Fibroblast of skin of scalp (primary cell): ENCODE measurements around the gene DDX4.
"Not testable (repeated sequence)": the region's sequence is repeated elsewhere in the genome, so short reads cannot be mapped to it uniquely, and the experiment has no call there.

ENCODE experiments used
- DNase-seq: peaks from one replicate; pipeline ENCODE4 v3.0.0-alpha.2; 2013

The DDX4 gene

DNA sequence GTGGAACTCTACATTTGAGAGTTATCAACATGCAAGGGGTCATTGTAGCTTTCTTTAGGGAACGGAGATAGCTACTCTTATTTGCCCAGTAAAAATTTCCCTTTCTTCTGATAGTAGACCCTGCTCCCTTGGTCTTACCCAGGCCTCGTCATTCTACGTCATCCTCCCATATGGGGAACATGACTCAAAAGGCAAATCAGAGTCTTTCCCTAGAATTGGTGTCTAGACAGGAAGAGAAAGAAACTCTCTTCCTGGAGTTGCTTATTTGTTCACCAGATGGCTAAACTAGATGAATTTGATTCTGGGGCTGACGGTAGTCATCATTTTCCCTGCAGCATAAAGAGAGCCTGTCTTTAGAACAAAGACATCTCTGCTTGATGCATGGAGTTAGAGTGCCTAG is 13.6 kb upstream of the DDX4 start:
- DNase-seq = no peak

DNA sequence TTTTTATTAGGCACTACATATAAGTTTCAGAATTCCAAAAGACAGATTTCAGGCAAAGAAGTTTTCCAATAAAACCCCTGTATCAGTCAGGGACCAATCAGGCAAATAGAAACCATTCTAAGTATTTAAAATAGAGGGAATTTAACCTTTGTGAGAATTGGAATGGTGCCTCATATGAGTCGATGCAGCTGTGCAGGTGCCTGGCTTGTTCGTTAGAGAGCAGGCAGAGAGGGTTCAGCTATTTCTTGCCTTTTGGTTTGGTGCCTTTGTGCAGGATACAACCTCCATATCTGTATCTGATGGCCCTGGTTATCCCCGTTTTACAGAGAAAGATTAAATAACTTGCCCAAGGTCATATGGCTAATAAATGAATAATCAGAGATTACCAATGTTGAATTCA is 6.0 kb upstream of the DDX4 start:
- DNase-seq = no peak

DNA sequence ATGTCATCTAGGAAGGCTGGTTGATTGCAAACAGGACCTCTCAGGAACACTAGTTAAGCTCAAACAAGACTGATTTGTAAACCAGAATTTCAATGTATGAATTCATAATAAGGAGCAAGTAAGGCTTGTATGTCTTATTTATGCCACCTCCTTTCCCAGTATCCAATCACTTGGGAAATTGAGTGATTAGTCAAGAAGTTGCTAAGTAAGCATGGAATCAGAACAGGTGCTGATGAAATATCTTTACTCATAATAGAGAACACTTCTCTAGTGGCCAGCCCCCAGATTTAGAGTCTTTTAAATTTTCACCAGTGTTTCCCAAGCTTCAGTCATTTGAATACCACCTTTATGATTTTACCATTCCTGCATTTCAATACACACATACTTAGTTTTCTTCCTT is 5.3 kb upstream of the DDX4 start:
- DNase-seq = no peak

DNA sequence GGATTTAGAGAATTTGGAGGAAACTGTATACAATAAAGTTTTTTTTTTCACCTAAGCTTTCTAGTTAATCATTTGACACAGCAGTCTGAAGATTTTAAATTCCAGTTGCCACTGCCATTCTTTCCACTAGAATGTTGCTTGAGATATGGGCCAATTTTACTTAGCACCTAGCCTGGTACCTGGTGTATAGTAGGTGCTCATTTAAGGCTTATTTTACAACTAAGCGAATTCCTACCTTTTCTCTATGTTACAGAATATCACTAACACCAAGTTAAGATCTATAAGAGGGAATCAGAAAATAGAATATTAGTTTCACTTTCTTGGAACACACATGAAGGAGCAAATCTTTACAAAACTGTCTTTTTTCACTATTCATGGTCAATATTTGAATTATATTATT is 3.2 kb upstream of the DDX4 start:
- DNase-seq = no peak

DNA sequence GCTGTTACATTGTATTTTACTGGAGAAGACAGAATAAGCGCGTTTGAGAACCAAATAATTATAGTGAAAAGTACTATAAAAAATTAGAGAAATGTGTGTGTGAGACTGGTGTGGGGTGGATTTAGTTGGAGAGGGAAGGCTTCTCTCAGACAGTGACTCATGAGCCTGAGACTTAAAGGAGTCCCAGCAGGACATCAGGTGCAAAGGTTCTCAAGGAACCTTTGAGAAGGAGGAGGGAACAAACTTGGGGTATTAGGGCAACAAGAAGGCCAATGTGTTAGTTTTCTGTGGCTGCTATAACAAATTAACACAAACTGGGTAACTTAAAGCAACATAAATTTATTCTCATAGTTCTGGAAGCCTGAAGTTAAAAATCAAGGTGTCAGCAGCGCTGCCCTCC is 4.9 kb downstream of the DDX4 start:
- DNase-seq = no peak

DNA sequence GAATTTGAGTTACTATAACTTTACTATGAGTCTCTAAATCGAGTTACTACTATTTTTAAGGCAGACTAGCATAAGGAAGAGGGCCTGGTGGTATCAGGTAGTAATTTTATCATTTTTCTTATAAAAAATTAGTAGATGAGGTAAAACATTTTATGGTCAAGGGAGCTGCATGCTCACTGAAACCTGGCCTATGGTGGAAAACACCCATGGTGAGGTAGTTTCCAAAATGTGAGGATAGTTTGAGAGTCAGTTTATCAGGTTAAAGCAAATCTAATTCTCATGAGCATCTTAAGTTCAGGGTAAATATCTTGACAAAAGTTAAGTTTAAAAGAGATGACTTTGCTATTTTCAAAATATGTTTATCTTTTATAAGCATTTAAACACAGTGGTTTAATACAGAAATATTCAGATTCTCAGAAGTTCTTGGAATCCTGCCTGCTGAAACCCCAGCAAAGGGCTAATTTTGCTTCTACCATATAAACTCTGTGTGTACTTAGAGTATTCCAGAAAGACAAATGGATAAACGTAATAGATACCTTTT is 10.0 kb downstream of the DDX4 start:
- DNase-seq = no peak

DNA sequence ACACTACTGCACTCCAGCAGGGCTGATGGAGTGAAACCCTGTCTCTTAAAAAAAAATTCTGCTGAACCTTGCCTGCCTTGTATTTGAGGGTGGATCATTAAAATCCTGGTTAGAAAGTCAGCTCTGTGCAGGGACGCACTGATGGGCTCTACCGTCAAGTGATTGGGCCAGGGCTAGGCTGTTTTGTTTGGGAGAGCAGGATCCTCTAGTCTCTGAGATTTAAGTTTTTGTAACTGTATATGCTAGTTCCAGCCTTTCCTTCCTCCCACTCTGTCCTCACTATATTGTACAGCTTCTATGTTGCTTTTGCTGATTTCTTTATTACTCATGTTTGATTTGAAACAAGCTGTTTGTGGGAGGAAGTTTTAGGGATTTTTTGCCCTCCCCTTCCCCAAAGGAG is 11.5 kb downstream of the DDX4 start:
- no peak for DNase-seq

DNA sequence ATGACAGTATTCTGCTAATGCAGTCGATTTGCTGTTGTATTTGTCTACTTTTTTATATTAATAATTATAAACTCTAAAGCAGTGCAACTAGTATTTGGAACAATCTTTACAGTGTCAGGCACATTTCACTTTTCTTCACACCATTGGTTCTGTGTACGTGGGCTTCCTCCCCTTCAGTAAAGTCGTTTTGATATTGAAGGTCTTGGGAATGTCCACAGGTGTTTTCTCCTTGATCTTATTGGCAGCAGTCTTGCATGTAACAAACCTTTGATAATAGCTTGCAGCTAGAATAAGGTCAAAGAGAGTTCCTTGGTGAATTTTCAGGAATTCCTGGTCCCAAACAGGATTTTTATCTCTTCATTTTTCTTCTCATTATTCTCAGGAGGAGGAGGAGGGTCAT is 12.2 kb downstream of the DDX4 start:
- DNase-seq = no peak

DNA sequence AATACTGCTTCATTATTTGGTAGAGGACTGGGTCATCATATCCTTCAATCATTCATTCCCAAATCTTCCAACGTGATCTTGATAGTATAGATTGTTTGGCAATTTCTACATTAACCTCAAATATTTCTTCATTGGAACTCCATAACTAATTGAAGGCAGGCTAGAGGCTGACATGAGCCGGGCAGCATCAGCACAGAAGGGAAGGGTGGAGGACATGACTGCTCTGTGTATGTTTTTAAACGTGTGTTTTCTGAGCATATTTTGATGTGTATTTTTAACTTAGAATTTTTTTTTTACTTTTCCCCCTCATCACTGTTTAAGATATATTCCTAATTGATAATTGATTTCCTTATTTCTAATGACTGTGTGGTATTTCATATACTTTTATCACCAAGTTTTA is 12.6 kb downstream of the DDX4 start:
- no peak for DNase-seq

DNA sequence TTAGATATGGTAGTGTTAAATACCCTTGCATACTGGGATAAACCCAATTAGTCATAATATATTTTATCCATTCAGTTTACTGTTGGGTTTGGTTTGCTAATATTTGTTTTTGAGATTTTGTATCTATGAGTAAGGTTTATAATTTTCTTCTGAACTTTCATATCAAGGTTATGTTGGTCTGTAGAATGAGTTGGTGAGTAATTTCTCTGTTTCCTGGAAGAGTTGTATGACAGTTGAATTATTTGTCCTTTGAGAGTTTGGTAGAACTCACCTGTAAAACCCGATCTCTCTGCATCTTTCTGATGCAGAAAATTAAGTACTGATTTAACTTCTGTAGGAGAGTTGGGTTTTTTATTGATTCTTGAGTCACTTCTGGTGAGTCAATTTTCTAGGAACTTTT is 20.4 kb downstream of the DDX4 start:
- no peak for DNase-seq

DNA sequence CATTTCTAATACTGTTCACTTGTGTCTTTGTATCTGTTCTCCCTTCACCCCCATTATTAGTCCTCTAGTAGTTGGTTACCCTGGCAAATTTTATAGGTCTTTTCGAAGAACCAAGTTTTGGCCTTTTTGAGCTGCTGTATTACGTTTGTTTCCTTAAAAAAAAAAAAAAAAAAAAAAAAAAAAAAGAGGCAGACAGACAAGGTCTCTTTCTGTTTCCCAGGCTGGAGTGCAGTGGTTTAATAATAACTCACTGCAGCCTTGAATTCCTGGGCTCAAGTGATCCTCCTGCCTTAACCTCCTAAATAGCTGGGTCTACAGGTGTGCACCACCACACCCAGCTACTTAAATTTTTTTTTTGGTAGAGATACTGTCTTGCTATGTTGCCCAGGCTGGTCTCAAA is 20.9 kb downstream of the DDX4 start:
- DNase-seq = no peak

DNA sequence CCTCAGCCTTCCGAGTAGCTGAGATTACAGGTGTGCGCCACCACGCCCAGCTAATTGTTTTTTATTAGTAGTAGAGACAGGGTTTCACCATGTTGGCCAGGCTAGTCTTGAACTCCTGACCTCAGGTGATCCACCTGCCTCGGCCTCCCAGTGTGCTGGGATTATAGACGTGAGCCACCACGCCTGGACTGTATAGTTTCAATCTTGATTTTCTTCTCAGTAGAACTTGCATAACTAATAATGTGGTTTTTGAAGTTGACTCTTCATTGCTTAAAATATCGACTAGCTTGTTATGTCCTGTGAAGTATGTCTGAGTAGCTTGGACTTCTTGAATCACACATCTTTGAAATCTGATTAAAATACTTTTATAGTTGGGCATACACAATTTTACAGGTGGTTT is 23.9 kb downstream of the DDX4 start:
- DNase-seq = not testable (repeated sequence)

DNA sequence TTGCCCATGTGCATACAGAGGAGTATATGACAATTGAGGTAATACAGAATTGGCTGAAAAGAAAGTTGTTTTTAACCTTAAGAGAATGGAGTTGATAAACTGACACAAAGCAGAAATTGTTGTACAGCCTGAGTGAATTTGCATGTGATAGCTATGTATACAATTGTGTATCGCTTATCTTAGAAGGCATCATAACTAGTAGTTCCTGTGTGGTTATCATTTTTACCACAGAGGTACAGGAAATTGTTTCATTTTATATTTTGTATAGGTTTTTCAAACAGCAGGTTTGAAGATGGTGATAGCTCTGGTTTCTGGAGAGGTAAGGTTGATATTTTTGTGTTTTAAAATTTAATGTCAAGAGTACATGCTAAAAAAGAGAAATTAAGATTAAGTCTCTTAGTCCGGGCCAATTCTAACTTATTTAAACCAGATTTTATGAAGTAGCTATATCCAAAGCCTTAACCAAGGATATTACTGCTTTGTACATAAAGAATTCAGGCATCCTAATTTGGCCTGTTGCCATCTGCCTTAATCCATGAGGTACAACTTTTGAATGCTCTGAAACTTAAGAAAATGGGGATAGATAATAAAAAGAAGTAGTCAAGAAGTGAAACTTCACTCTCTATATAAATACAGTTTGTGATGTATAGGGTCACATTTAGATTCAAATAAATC is 26.0 kb downstream of the DDX4 start:
- DNase-seq = peak; percentile 2

DNA sequence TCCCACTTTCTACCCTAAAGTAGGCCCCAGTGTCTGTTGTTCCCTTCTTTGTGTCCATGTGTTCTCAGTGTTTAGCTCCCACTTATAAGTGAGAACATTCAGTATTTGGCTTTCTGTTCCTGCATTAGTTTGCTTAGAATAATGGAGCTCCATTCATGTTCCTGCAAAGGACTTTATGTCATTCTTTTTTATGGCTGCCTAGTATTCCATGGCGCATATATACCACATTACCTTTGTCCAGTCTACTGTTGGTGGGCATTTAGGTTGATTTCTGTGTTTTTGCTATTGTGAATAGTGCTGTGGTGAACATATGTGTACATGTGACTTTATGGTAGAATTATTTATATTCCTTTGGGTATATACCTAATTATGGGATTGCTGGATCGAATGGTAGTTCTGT is 30.4 kb downstream of the DDX4 start:
- no peak for DNase-seq

DNA sequence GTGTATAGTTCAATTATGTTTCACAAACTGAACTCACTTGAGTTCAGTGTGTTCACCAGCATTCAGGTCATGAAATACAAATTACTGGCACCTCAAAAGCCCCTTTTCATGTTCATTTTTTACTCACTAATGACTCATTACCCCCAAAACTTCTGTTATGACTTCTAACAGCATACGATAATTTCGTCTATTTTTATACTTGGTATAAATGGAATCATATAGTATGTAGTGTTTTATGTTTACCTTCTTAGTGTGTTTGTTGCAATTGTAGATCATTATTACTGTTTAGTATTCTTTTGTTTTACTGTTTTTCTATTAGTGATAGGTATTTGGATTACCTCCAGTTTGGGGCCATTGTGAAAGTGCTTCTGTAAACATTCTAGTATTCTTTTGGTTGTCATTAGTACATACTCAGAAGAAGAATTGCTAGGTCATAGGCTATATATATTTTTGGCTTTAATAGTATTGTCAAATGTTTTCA is 33.4 kb downstream of the DDX4 start:
- no peak for DNase-seq

DNA sequence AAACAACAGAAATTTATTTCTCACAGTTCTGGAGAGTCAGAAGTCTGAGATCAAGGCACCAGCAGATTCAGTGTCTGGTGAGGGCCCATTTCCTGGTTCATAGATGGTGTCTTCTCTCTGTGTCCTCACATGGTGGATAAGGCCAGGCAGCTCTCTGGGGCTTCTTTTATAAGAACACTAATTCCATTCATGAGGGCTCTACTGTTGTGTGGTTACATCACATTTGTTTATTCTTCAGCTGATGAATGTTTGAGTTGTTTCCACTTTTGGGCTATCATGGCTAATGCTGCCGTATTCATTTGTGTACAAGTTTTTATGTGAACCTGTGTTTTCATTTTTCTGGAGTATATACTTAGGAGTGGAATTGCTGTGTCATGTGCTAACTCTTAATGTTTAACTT is 35.2 kb downstream of the DDX4 start:
- no peak for DNase-seq

DNA sequence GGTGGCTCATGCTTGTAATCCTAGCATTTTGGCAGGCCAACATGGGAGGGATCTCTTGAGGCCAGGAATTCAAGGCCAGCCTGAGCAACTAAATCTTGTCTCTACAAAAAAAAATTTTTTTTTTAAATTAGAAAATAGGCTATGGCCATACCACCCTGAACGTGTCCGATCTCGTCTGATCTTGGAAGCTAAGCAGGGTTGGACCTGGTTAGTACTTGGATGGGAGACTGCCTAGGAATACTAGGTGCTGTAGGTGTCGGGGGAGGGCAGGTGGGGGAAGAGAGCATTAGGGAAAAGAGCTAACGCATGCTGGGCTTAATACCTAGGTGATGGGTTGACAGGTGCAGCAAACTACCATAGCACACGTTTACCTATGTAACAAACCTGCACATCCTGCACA is 39.5 kb downstream of the DDX4 start:
- DNase-seq = no peak

DNA sequence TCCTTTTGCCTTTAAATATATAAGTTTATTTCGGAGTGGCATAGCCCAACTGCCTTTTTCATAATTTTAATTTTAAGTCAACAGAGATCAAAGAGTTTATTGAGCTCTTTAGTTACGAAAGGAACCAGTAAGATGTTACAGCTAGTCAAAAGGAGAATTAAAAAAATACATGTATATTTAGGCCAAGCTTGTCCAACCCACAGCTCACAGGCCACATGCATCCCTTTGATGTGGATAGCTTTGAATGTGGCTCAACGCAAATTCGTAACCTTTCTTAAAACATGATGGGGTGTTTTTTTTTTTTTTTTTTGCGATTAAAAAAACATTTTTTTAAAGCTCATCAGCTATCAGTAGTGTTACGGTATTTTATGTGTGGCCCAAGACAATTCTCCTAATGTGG is 63.1 kb downstream of the DDX4 start:
- no peak for DNase-seq

DNA sequence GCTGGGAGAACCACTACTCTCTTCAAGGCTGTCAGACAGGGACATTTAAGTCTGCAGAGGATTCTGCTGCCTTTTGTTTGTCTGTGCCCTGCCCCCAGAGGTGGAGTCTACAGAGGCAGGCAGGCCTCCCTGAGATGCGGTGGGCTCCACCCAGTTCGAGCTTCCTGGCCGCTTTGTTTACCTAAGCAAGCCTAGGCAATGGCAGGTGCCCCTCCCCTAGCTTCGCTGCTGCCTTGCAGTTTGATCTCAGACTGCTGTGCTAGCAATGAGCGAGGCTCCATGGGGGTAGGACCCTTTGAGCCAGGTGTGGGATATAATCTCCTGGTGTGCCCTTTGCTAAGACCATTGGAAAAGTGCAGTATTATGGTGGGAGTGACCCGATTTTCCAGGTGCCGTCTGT is 71.0 kb downstream of the DDX4 start:
- not testable (repeated sequence) for DNase-seq

DNA sequence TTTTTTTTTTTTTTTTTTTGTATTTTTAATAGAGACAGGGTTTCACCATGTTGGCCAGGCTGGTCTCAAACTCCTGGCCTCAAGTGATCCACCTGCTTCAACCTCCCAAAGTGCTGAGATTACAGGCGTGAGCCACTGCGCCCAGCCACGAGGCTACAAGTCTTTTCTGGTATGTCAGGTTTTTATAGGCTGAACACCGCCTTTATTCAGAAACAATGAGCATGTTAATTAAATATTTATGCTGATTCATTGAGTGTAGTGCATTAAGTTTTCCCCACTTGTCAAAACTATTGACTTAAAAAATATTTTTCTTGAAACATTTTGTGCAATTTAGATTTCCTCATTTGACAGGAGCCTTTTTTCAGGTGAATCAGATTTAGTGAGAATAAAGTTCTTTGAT is 78.1 kb downstream of the DDX4 start:
- DNase-seq = peak; percentile 2

DNA sequence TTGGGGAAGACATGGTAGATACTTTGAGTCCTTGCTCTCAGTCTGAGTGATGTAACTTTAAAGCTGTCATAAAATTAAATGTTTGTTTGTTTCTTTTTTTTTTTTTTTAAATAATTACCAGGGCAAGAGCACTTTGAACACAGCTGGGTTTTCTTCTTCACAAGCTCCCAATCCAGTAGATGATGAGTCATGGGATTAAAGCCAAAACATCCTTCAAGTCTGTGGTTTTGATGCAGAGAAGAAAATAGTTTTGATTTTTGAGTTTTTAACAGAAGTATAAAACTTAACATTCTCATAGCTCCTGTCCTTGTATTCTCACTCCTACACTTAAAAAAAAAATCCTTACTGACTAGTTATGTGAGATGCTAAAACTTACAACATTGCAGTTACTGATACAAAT is 78.5 kb downstream of the DDX4 start:
- peak; percentile 94 for DNase-seq

DNA sequence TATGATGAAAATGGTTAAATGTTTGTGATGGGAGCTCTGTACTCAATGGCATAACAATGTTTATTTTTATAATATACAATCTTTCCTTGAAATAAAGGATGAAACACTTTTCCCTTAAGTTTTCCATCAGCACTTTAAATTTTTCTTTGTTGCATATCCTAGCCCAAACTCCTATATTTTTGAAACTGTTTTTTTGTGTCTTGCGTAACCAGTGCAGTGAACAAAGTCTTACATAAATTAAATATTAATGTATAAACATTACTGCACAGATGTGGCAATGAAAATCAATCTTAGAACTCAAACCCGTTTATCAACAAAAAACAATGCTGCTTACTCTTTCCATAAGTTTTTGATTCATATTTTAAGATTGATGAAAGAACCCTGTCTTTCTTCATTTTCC is 79.2 kb downstream of the DDX4 start:
- peak; percentile 13 for DNase-seq

DNA sequence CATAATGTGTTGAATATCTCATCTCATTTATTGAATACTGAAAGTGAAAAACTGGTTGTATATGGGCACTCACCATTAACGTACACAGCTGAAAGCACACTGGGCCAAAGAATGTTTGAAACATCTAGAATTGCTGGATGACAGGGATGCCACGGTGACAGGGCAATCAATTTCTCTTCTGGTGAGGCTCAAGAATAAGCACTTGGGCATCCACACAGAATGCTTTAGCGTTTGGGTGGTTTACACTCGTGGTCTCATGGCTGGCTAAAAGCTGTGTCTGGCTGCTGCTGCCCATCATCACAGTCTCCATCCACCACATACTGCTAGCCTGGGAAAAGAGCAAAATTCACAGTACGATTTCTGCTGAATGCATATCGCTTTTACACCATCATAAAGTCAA is 82.6 kb downstream of the DDX4 start:
- peak; percentile 20 for DNase-seq

DNA sequence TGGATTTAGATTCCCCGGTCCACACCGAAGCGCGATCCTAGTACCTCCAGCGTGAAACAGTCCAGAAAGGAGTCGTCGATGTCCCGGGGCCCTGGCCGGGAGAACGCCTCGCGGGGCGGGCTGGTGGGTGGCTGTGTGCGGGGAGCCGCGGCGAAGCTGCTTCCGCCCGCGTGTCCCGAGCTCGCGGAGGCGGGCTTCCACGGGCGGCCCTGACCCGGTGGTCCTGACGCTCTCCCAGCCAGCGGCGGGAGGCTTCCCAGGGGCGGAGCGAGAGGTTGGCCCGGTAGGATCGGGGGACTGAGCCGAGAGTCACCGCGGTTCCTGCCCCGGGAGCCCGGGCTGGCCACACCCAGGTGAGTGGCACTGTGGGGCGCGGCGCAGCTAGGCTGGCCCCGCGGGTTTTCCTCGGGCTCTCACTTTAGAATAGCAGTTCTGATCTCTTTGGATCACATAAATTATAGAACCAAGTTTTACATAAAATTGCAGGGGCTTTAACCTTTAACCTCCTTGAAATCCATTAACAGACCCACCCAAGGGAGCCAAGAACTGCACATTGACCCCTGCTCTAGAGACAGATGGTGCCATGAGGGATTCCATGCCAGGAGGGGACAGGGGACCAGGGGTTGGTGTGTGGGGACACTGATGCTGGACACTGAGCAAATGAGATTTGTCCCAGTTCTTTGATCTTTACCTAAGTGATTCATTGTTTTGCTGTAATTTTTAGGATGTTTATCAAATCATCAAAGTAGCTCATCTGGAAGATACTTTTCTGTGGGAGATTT is 84.1 kb downstream of the DDX4 start:
- peak; percentile 18 for DNase-seq
